Middle frontal gyrus (tissue), 1 donor: ENCODE data around the gene KCNH2.
A peak's percentile ranks its signal among the peaks of the same experiment; 100 is the strongest.

ENCODE experiments used
- DNase-seq: peaks from one replicate; pipeline ENCODE4 v3.0.0-alpha.2; 2015; ENCODE audit warnings: low spot score; ENCODE audit errors: extremely low spot score

Gene KCNH2

DNA sequence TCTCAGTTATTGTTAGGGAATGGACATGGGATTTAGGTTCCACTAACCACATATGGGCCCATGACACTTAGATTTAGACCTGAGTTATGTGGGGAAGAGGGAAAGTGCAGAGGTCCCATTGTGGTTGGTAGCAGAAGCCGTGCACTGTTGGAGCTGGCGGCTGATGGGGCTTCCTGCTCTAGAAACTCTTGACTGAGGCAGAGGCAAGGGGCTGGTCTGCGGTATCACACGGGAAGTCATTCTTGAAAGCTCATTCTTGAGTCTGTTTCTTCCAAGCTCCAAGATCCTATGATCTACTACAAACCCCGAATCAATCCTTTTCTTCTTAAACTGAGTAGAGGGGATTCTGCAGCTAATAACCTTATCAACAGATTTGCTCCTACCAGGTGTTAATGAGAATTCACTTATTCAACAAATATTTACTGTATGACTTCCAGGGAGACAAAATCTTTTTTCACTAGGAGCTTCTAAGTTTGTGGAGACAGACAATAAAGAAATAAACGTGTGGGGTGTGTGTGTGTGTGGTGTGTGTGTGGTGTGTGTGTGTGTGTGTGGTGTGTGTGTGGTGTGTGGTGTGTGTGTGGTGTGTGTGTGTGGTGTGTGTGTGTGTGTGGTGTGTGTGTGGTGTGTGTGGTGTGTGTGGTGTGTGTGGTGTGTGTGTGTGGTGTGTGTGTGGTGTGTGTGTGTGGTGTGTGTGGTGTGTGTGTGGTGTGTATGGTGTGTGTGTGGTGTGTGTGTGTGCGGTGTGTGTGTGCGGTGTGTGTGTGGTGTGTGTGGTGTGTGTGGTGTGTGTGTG lies 68.7 kb downstream of the KCNH2 start:
- no peak for DNase-seq

- no peak for DNase-seq
Measured at GRCh38 chr7:150908173-150908572, 69.9 kb downstream of the KCNH2 start.

DNA sequence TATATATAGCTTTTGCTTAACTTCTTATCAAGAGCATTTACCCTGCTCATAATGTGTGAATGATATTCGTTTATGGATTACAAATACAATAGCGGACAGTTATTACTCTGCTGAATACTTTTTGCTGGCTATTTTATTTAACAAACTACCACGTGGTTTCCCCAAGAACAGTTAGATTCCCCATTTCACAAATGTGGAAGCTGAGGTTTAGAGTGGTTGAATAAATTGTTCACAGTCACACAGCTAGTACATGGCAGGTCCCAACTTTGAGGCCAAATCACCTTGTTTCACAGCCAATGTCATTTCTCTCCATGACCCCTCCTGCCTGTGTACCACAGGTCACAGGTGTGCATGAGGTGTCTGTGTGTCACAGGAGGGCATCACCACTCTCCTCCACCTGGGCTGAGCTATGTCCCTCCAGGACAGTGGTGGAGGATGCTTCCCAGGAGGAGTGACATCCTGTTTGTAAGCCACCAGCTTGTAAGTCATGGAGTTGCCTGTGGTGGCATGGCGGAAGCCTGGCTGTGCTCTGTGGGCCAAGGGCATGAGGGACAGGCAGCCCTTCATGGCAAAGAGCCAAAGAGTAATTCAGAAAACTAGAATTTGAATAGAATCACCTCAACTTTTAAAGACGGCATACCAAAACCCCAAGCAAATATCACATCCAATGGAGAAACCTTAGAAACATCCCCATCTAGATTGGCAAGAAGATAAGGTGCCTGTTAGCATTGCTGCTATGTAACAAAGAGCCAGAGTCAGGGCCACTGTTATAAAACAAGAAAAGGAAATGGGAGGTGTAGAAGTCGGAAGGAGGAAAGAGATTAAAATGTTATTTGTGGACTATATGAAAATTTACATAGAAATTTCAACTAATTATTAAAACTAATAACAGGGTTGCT lies 73.9 kb downstream of the KCNH2 start:
- DNase-seq: no peak

DNA sequence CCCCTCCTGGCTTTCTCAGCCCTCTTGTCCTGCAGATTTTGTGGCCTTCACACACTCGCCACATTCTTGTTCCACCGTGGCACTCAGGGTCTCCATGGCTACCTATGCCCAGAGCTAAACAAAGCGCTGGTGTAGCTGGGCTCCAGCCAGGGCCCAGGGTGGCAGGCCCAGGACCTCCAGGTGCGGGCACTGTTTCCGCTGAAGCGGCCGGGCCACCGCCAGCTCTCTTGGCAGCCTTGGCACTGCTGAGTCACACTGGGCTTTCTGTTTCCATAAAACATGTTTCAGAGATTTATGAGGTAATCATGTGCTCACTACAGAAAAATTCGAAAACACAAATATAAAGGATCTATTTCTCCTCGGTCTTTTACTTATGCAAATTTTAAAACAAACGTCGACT lies 74.5 kb downstream of the KCNH2 start:
- DNase-seq: no peak

- DNase-seq: no peak
Measured at GRCh38 chr7:150902078-150903033, 75.8 kb downstream of the KCNH2 start.

GRCh38 chr7:150901160-150902035 lies 76.7 kb downstream of the KCNH2 start:
- no peak for DNase-seq

GRCh38 chr7:150900675-150901074 lies 77.4 kb downstream of the KCNH2 start:
- DNase-seq: no peak

DNA sequence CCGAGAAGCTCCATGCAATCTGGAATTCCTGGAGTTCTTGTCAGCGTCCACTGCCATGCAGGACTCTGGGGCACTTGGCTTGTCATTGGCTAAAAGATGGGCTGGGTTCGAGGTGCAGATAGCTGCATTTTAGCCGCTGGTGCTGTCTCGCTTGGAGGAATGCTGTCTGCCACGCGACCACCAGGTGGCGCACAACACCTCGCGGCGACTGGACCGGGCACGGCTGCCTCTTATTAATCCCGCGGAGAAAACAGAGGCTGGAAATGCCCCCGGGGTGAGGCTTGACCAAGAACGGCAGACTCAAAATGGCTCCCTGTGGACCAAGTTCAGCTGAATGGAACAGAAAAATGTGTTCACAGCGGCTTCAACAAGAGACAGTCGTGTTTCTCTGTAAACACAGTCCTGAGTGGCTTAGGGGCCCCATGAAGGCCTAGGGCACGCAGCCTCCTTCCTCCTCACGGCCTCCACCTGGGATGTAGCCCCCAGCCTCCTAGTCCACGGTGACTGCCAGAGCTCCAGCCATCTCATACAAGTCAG lies 79.6 kb downstream of the KCNH2 start:
- DNase-seq: peak; percentile 48

GRCh38 chr7:150897502-150898474 lies 80.3 kb downstream of the KCNH2 start:
- no peak for DNase-seq

- DNase-seq: no peak
Measured at GRCh38 chr7:150896562-150897209, 81.4 kb downstream of the KCNH2 start.

DNA sequence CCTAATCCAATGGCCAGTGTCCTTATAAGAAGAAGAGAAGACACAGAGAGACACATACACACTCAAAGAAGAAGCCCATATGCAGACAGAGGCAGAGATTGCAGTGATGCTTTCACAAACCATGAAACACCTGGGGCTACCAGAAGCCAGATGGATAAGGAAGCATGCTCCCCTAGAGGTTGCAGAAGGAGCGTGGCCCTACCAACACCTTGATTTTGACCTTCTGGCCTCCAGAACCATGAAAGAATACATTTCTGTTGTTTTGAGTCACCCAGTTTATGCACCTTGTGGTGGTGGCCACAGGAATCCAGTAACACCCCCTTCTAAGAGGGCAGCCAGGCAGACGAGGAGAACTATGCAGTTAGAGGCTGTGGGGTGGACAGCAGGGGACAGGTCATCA lies 82.3 kb downstream of the KCNH2 start:
- DNase-seq: no peak
